OCI-LY3 (cell line): Measurements from ENCODE around the gene RND1.
"Not testable (repeated sequence)": the region's sequence is repeated elsewhere in the genome, so short reads cannot be mapped to it uniquely, and the experiment has no call there.

Experiments
- CTCF ChIP-seq: fragments of 200-600, 300-600 bp; sonication (generic); IDR thresholded peaks from 2 replicates; pipeline ENCODE4 v1.5.1; 2014; ENCODE audit warnings: antibody characterized with exemption, low read length, low read depth
- EZH2phosphoT487 ChIP-seq: fragments of 200-600 bp; shearing (Covaris generic); IDR thresholded peaks from 2 replicates; pipeline ENCODE4 v1.6.1; 2018; ENCODE audit warnings: antibody characterized with exemption, mixed run types, low read depth

GRCh38 chr12:48842021-48842420, 23.6 kb downstream of the RND1 start:
- not testable (repeated sequence) for TF ChIP-seq CTCF, EZH2phosphoT487
